ENCODE data around the gene UBL4A. TPM values are rescaled to one million over a fixed set of nuclear protein-coding genes. Genes with fewer than 3 reads are reported as not detected.

The UBL4A gene
- total and polyA plus RNA-seq, 12 donors: 33.1 to 69.4 (median 49.5) TPM

- Histone ChIP-seq H3K27ac (no peak overlapping the region), H3K36me3 (peaks cover 0 to 52% (median 0%) of the 10 kb centered on the region in 9 donors), H3K27me3 (peaks cover 0 to 7% (median 0%) of the 10 kb centered on the region in 7 donors), H3K4me3 (no peak overlapping the region), H3K4me1 (no peaks in the 10 kb centered on the region), H3K9me3 (no peaks in the 10 kb centered on the region)
- intact Hi-C loops (cut with DNase I): no loop called here
- 85 to 91% methylated on average over 18 to 23 of the region's 23 CpGs for WGBS, 2 donors
- no peak for TF ChIP-seq CTCF (IDR thresholded peaks at IDR 0.05)
- no peak for DNase-seq
- ATAC-seq: no peak
Observed at GRCh38 chrX:154471839-154472684, 14.4 kb downstream of the UBL4A start.

GRCh38 chrX:154470914-154471568 is 15.4 kb downstream of the UBL4A start:
- DNase-seq (no peak), ATAC-seq (no peak)
- H3K9me3 ChIP-seq: no peaks in the 10 kb centered on the region
- no peak overlapping the region for H3K27ac ChIP-seq
- peaks cover 0 to 7% (median 0%) of the 10 kb centered on the region in 7 donors for H3K27me3 ChIP-seq
- intact Hi-C loops (cut with DNase I): no loop called here
- no peak for TF ChIP-seq CTCF (IDR thresholded peaks at IDR 0.05)
- 86 to 93% methylated on average over 20 to 23 of the region's 23 CpGs for WGBS, 2 donors
- no peak overlapping the region for H3K4me3 ChIP-seq
- no peaks in the 10 kb centered on the region for H3K4me1 ChIP-seq
- H3K36me3 ChIP-seq: peaks cover 0 to 62% (median 0%) of the 10 kb centered on the region in 9 donors

- Histone ChIP-seq H3K27me3 (peaks cover 0 to under 1% (median 0%) of the 10 kb centered on the region in 7 donors), H3K4me1 (no peaks in the 10 kb centered on the region), H3K4me3 (no peak overlapping the region), H3K36me3 (peaks cover 0 to 68% (median 0%) of the 10 kb centered on the region in 9 donors), H3K27ac (no peak overlapping the region), H3K9me3 (no peaks in the 10 kb centered on the region)
- TF ChIP-seq CTCF (IDR thresholded peaks at IDR 0.05): no peak
- WGBS, 2 donors: 92 to 93% methylated on average over 14 of the region's 14 CpGs
- no peak for DNase-seq
- no peak for ATAC-seq
- intact Hi-C loops (cut with DNase I): no loop called here
Observed at GRCh38 chrX:154470434-154470833, 16.0 kb downstream of the UBL4A start.

GRCh38 chrX:154469880-154470279 is 16.5 kb downstream of the UBL4A start:
- no peak for TF ChIP-seq CTCF (IDR thresholded peaks at IDR 0.05)
- peaks cover 0 to 74% (median 0%) of the 10 kb centered on the region in 9 donors for H3K36me3 ChIP-seq

More at GRCh38 chrX:154469880-154470279, 16.5 kb downstream of the UBL4A start:
- Histone ChIP-seq H3K27me3 (no peaks in the 10 kb centered on the region), H3K9me3 (no peaks in the 10 kb centered on the region), H3K4me3 (no peak overlapping the region), H3K4me1 (no peaks in the 10 kb centered on the region), H3K27ac (no peak overlapping the region)
- DNase-seq: no peak
- ATAC-seq: no peak
- intact Hi-C loops (cut with DNase I): no loop called here
- WGBS, 2 donors: 93% methylated on average over 18 of the region's 18 CpGs
